NCI-H187 treated with DMSO at 0.1 percent for 48 hours (cell line): ENCODE data around the gene SH3TC1.

Experiments
- DNase-seq: peaks from one replicate; lab custom pipeline; 2025; lab: John Stamatoyannopoulos, UW

The SH3TC1 gene

GRCh38 chr4:8181844-8182243, 17.2 kb upstream of the SH3TC1 start:
- no peak for DNase-seq

DNA sequence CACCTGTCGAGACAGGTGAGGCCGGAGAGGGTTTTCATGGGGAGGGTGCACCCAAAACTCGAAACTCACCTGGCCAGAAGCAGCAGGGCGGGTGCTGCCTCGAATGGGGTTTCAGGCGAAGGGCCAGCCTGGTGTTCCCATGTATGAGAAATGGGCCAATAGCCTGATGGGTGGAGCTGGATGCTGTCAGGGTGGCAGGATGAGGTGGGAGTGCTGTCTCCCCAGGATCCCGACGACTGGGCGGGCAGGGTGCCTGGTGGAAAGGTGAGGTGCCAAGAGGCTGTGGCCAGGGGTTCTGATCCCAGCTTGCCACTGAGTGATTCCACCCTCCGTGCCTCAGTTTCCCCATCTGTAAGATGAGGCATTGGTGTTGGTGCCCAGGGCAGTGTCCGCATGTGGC, 16.8 kb upstream of the SH3TC1 start:
- DNase-seq, result no peak

GRCh38 chr4:8182858-8183725, 16.0 kb upstream of the SH3TC1 start:
- no peak for DNase-seq

GRCh38 chr4:8184061-8184460, 15.0 kb upstream of the SH3TC1 start:
- no peak for DNase-seq

GRCh38 chr4:8185295-8185694, 13.8 kb upstream of the SH3TC1 start:
- no peak for DNase-seq

- no peak for DNase-seq
Observed at GRCh38 chr4:8185930-8186329, 13.2 kb upstream of the SH3TC1 start.

DNA sequence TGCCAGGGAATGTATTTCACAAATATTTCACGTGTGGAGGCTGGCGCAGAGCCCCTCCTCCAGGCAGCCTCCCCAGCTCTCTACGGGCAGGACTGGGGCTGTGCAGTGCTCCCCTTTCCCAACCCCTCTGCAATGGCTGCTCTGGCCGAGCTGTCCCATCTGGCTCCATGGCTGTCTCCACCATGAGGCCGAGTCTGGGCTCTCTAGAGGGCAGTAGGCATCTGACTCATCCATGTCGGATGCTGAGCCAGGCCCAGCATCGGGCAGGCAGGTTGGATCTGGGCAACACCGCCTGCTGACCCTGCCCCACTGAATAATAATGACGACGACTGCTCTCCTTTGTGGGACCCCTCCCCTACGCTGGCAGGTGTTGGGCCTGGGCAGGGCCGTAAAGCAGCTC, 11.0 kb upstream of the SH3TC1 start:
- no peak for DNase-seq

- peak; percentile 87 for DNase-seq
Observed at GRCh38 chr4:8188743-8189550, 10.1 kb upstream of the SH3TC1 start.

GRCh38 chr4:8189551-8190466, 9.3 kb upstream of the SH3TC1 start:
- DNase-seq, result no peak

- no peak for DNase-seq
Observed at GRCh38 chr4:8191136-8191747, 7.8 kb upstream of the SH3TC1 start.

- DNase-seq, result peak; percentile 58
Observed at GRCh38 chr4:8192748-8193738, 6.0 kb upstream of the SH3TC1 start.

- DNase-seq, result no peak
Observed at GRCh38 chr4:8194306-8195242, 4.5 kb upstream of the SH3TC1 start.

GRCh38 chr4:8195431-8195830, 3.7 kb upstream of the SH3TC1 start:
- DNase-seq, result no peak

- no peak for DNase-seq
Observed at GRCh38 chr4:8195841-8196458, 3.1 kb upstream of the SH3TC1 start.

- no peak for DNase-seq
Observed at GRCh38 chr4:8197521-8197920, 1.6 kb upstream of the SH3TC1 start.

GRCh38 chr4:8198206-8198905, 734 bp upstream of the SH3TC1 start:
- no peak for DNase-seq

DNA sequence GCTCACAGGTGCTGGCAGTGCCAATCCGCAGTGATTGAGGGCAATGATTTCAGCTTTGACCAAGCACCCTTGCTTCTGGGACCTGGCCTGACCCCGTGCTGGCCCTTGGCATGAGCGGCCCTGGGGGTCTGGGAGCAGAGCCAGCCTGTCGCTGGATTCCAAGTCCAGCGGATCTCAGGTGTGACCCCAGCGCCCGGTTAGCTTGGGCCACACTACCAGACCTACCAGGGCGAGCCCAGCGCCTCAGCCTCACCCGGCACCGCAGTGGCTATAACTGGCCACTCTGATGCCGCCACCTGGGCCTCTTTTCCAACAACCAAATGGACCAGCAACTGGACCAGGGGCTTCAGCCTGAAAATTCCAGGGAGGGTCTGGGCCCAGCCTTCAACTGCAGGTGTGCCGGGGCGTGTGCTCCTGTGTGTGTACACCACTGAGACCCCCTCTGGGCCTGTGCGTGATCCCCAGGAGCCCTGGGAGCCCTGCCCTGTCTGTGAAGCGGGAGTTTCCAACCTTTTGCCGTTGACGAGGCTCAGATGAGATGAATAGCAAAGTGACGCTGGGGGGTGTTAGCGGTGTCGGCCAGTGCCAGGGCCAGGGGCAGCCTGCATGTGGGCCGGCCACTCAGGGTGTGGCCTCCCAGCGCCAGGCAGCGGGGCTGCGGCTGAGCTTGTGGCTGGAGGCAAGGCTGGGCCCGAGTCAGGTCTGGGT, 658 bp downstream of the SH3TC1 start:
- DNase-seq, result no peak
